SK-N-SH (cell line): ENCODE results near the gene KDM4C.

ENCODE experiments used
- CTCF ChIP-seq: fragments of 200-600 bp; sonication (generic); IDR thresholded peaks from 2 replicates; pipeline ENCODE4 v1.6.1; 2017; ENCODE audit warnings: antibody characterized with exemption, mild to moderate bottlenecking, moderate library complexity
- EP300 ChIP-seq, 2 experiments: IDR thresholded peaks; 2 replicates each; pipeline versions ENCODE4 v1.4.0 to v1.6.1; 2012; ENCODE audit warnings: borderline replicate concordance in 1 of 2, low read depth in 1 of 2, low read length in 1 of 2
- MXI1 ChIP-seq: IDR thresholded peaks from 2 replicates; pipeline ENCODE4 v1.6.1; 2012; ENCODE audit warnings: mild to moderate bottlenecking, low read depth, low read length, improper control_type of control experiment
- POLR2AphosphoS5 ChIP-seq: IDR thresholded peaks from 2 replicates; pipeline ENCODE4 v1.6.1; 2012; ENCODE audit warnings: low read depth, low read length
- RAD21 ChIP-seq: IDR thresholded peaks from 2 replicates; pipeline ENCODE4 v1.6.1; 2012; ENCODE audit warnings: mild to moderate bottlenecking, low read length
- RXRA ChIP-seq: IDR thresholded peaks from 2 replicates; pipeline ENCODE4 v1.4.0; 2012; ENCODE audit warnings: low read depth, mild to moderate bottlenecking, borderline replicate concordance
- SMC3 ChIP-seq: IDR thresholded peaks from 2 replicates; pipeline ENCODE4 v1.6.1; 2012; ENCODE audit warnings: low read depth, low read length, improper control_type of control experiment

DNA sequence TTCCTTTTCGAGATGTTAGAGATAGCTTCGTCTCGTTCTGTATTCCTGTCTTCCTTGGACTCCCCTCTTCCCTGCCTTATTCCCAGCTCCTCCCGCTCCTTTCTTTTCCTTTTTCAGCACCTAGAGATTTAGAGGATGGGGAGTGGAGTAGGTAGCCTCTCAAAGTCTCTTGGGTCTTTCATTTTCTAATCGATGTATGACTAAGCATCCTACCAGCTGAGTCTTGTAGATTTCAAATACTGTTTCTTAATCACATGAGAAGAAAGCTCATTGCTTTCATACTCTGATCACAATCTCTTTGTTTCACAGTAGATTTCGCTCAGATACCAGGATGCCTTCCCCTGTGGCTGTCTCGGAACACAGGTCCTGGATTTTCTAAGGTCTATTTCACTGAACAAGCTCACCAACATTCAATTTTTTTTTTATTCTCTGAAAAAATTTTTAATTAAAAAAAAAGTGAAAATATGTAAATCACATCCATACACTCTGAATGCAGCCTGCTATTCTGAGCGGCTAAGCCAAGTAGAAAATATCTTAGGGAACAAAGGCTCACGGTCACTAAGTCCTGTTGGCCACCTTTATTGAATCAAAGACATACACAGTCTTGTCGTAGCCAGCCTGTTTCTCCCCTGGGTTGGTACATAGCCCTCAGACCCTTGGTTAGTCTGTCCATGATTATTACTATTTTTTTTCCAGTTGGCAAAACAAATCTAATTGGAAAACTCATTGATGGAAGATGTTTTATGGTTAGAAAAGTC, 413.8 kb downstream of the KDM4C start:
- TF ChIP-seq POLR2AphosphoS5 (no peak), MXI1 (no peak), CTCF (no peak), EP300 (IDR thresholded peaks at IDR 0.05; ENCODE audit: borderline replicate concordance in 1 of 2, low read depth in 1 of 2, low read length in 1 of 2) (no peak), SMC3 (no peak), RXRA (no peak), RAD21 (no peak)
